H9 (cell line): Measurements from ENCODE around the gene TBC1D7. TPM values are rescaled to one million over a fixed set of nuclear protein-coding genes. Genes with fewer than 3 reads are reported as not detected.

Source experiments
- DNase-seq: peaks from one replicate; pipeline ENCODE4 v3.0.0-alpha.2; 2017
- H2AFZ ChIP-seq: one replicate; pipeline ENCODE4 v1.6.1; 2013; ENCODE audit warnings: mild to moderate bottlenecking, low read length, control low read depth, moderate library complexity
- H2AK5ac ChIP-seq: 2 replicates; pipeline ENCODE4 v1.6.1; 2013; ENCODE audit warnings: low read length, control low read depth, mixed read lengths; ENCODE audit not compliant: insufficient read length
- H2BK120ac ChIP-seq: one replicate; pipeline ENCODE4 v1.6.1; 2013; ENCODE audit warnings: low read depth, mild to moderate bottlenecking, low read length, control low read depth, inconsistent platforms; ENCODE audit not compliant: poor library complexity, severe bottlenecking
- H2BK12ac ChIP-seq: 2 replicates; pipeline ENCODE4 v1.6.1; 2013; ENCODE audit warnings: low read length, control low read depth, mixed read lengths, low read depth; ENCODE audit not compliant: insufficient read length
- H2BK15ac ChIP-seq: 2 replicates; pipeline ENCODE4 v1.6.1; 2013; ENCODE audit warnings: low read depth, low read length, control low read depth
- H2BK20ac ChIP-seq: one replicate; pipeline ENCODE4 v1.6.1; 2013; ENCODE audit warnings: low read depth, mild to moderate bottlenecking, low read length, control low read depth, inconsistent platforms; ENCODE audit not compliant: poor library complexity, severe bottlenecking
- H2BK5ac ChIP-seq: 2 replicates; pipeline ENCODE4 v1.6.1; 2013; ENCODE audit warnings: low read length, control low read depth, mixed read lengths; ENCODE audit not compliant: insufficient read length
- H3K14ac ChIP-seq: 2 replicates; pipeline ENCODE4 v1.6.1; 2013; ENCODE audit warnings: low read length, control low read depth; ENCODE audit not compliant: insufficient read depth
- H3K18ac ChIP-seq: 2 replicates; pipeline ENCODE4 v1.6.1; 2013; ENCODE audit warnings: low read depth, mild to moderate bottlenecking, mixed read lengths, low read length, control low read depth; ENCODE audit not compliant: insufficient read length
- H3K23ac ChIP-seq: 2 replicates; pipeline ENCODE4 v1.6.1; 2013; ENCODE audit warnings: low read length, control low read depth, mixed read lengths, low read depth; ENCODE audit not compliant: insufficient read length
- H3K23me2 ChIP-seq: 2 replicates; pipeline ENCODE4 v1.6.1; 2013; ENCODE audit warnings: low read depth, mild to moderate bottlenecking, mixed read lengths, low read length, control low read depth; ENCODE audit not compliant: insufficient read length, poor library complexity, severe bottlenecking
- H3K27ac ChIP-seq: 2 replicates; pipeline ENCODE4 v1.5.1; 2013; ENCODE audit warnings: low read length, control low read depth, mixed read lengths, low read depth; ENCODE audit not compliant: insufficient read length
- H3K27me3 ChIP-seq: 2 replicates; pipeline ENCODE4 v1.6.1; 2013; ENCODE audit warnings: low read length, control low read depth, inconsistent platforms; ENCODE audit not compliant: insufficient read depth
- H3K4ac ChIP-seq: 2 replicates; pipeline ENCODE4 v1.6.1; 2013; ENCODE audit warnings: low read depth, mild to moderate bottlenecking, control low read depth, inconsistent platforms, low read length, moderate library complexity
- H3K4me1 ChIP-seq: 2 replicates; pipeline ENCODE4 v1.6.1; 2013; ENCODE audit warnings: low read length, control low read depth, inconsistent platforms; ENCODE audit not compliant: insufficient read depth
- H3K4me2 ChIP-seq: 2 replicates; pipeline ENCODE4 v1.6.1; 2013; ENCODE audit warnings: low read length, control low read depth, mixed read lengths; ENCODE audit not compliant: insufficient read length, insufficient read depth
- H3K56ac ChIP-seq: 2 replicates; pipeline ENCODE4 v1.6.1; 2013; ENCODE audit warnings: low read depth, mild to moderate bottlenecking, mixed read lengths, low read length, control low read depth; ENCODE audit not compliant: insufficient read length
- H3K79me1 ChIP-seq: 2 replicates; pipeline ENCODE4 v1.6.1; 2013; ENCODE audit warnings: low read depth, mild to moderate bottlenecking, moderate library complexity, low read length, control low read depth, inconsistent platforms; ENCODE audit not compliant: insufficient read depth, poor library complexity, severe bottlenecking
- H3K79me2 ChIP-seq: 2 replicates; pipeline ENCODE4 v1.6.1; 2013; ENCODE audit warnings: low read length, control low read depth, inconsistent platforms; ENCODE audit not compliant: insufficient read depth
- H3K9ac ChIP-seq: 2 replicates; pipeline ENCODE4 v1.6.1; 2013; ENCODE audit warnings: low read length, control low read depth, mixed read lengths; ENCODE audit not compliant: insufficient read length; ENCODE audit errors: extremely low read depth
- H3K9me3 ChIP-seq: one replicate; pipeline ENCODE4 v1.6.1; 2013; ENCODE audit warnings: low read depth, low read length, inconsistent platforms; ENCODE audit not compliant: control insufficient read depth
- H3T11ph ChIP-seq: one replicate; pipeline ENCODE4 v1.6.1; 2013; ENCODE audit warnings: mild to moderate bottlenecking, low read length, control low read depth, inconsistent platforms
- H4K20me1 ChIP-seq: one replicate; pipeline ENCODE4 v1.6.1; 2013; ENCODE audit not compliant: control insufficient read depth, insufficient read length, insufficient read depth
- H4K5ac ChIP-seq: 2 replicates; pipeline ENCODE4 v1.6.1; 2013; ENCODE audit warnings: low read depth, mild to moderate bottlenecking, mixed read lengths, low read length, control low read depth; ENCODE audit not compliant: insufficient read length
- H4K8ac ChIP-seq: replicated peaks from 2 replicates; pipeline ENCODE4 v1.6.1; 2013; ENCODE audit warnings: low read length, control low read depth, mixed read lengths, low read depth; ENCODE audit not compliant: insufficient read length
- H4K91ac ChIP-seq: 2 replicates; pipeline ENCODE4 v1.6.1; 2013; ENCODE audit warnings: low read depth, mild to moderate bottlenecking, moderate library complexity, mixed read lengths, low read length, control low read depth; ENCODE audit not compliant: insufficient read length
- H3K27ac Mint-ChIP-seq, 3 experiments: 2 replicates in 2 of 3; 3 replicates in 1 of 3; pipeline ENCODE4 v1.8.0; 2020 to 2021; ENCODE audit warnings: mixed read lengths in 3 of 3, mild to moderate bottlenecking in 1 of 3, moderate library complexity in 1 of 3
- H3K27me3 Mint-ChIP-seq: 2 replicates; pipeline ENCODE4 v1.8.0; 2021; ENCODE audit warnings: low read depth, mild to moderate bottlenecking, moderate library complexity, mixed read lengths
- H3K36me3 Mint-ChIP-seq, 3 experiments: 2 replicates in 2 of 3; 3 replicates in 1 of 3; pipeline ENCODE4 v1.8.0; 2020 to 2021; ENCODE audit warnings: low read depth in 3 of 3, mixed read lengths in 3 of 3; ENCODE audit not compliant: insufficient read depth in 1 of 3
- H3K4me1 Mint-ChIP-seq, 2 experiments: 2 replicates each; pipeline ENCODE4 v1.8.0; 2020; ENCODE audit warnings: mixed read lengths in 2 of 2
- H3K4me3 Mint-ChIP-seq, 2 experiments: 2 replicates in 1 of 2; 3 replicates in 1 of 2; pipeline ENCODE4 v1.8.0; 2020 to 2021; ENCODE audit warnings: mild to moderate bottlenecking in 2 of 2, mixed read lengths in 2 of 2, moderate library complexity in 1 of 2
- H3K9me3 Mint-ChIP-seq, 2 experiments: 2 replicates in 1 of 2; 3 replicates in 1 of 2; pipeline ENCODE4 v1.8.0; 2020; ENCODE audit warnings: mild to moderate bottlenecking in 2 of 2, mixed read lengths in 2 of 2, moderate library complexity in 1 of 2
- WGBS: extraction: QIAGEN DNeasy Blood & Tissue Kit; methylation state at CpG from one replicate; pipeline ENCODE4 v1.1.7; 2013; ENCODE audit warnings: missing lambda C conversion rate, low lambda C conversion rate, mixed read lengths; ENCODE audit not compliant: insufficient read length; ENCODE audit errors: extremely low coverage; 5-methylcytosine and 5-hydroxymethylcytosine counted together
- total RNA-seq: library from RNA; stranded (reverse); gene quantifications from 2 replicates; pipeline ENCODE4 v1.2.1, GENCODE V29; 2021
- TF ChIP-seq, protein P1 (sequence below): fragments of 200-600 bp; sonication (generic); conservative IDR thresholded peaks from 3 replicates; pipeline ENCODE4 v1.8.0; 2021; ENCODE audit warnings: antibody characterized with exemption, mild to moderate bottlenecking

TBC1D7 gene
- total RNA-seq, 1 experiment from 2014 or later: 33.9 TPM

DNA sequence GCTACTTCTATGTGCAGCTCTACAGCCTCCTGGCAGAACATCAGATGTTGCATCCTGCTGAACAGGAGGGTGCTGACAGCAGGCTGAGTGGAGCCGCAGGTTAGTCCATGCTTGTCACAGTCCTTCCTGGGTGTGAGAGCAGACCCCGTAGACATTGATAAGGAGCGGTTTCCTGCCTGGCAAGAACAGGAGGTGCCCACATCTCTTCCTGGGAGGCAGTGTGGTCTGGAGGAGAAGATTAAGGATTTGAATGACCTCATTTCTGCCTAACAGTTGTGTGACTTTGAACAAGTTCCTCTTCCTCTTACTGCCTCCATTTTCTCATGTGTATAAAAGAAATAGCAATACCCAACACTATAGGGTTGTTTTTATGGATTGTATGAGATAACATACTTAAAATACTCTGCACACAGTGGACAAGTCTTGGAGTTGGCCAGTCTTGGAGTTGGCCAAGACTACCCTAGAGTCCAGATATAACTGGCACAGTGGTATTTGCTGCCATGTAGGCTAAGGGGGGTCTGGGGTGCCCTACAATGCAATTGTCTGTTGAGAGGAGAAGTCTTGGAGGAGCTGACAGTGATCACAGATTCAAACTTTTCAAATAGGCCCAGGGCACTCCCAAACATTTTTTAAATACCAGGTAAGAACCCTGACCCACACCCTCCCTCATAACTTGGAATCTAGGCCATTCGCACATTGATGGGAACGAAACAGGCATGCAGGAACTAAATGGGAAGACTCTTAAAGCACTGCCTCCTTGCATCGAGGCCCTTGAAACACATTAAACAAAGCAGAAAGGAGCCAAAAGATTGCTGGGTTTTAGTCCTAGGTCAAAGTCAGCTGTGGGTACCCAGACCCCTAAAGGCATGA is 32.6 kb upstream of the TBC1D7 start:
- no peak overlapping the region for H2BK120ac ChIP-seq
- Mint-ChIP-seq H3K4me1 (peaks cover 32 to 39% of the 10 kb centered on the region in 2 experiments), H3K27ac (no peak overlapping the region), H3K4me3 (no peak overlapping the region), H3K9me3 (no peaks in the 10 kb centered on the region), H3K36me3 (peaks cover 0 to 5% (median 2%) of the 10 kb centered on the region in 3 experiments; a peak in 1 of 7 replicates), H3K27me3 (no peaks in the 10 kb centered on the region)
- H3T11ph ChIP-seq: no peak overlapping the region
- no peak overlapping the region for H3K27ac ChIP-seq
- no CpG with 5 or more reads among the region's 6 CpGs for WGBS
- no peak overlapping the region for H3K9ac ChIP-seq
- H3K18ac ChIP-seq: no peak overlapping the region
- H3K27me3 ChIP-seq: no peaks in the 10 kb centered on the region
- peaks cover 3% of the 10 kb centered on the region; the same call in 1 of the 2 replicates for H3K4me1 ChIP-seq
- no peak overlapping the region for H3K4me2 ChIP-seq
- no peaks in the 10 kb centered on the region for H3K9me3 ChIP-seq
- no peak overlapping the region for H4K91ac ChIP-seq
- no peak overlapping the region for H2BK12ac ChIP-seq
- no peak overlapping the region for H3K14ac ChIP-seq
- no peak overlapping the region for H2BK15ac ChIP-seq
- H3K79me2 ChIP-seq: no peaks in the 10 kb centered on the region
- H3K4ac ChIP-seq: no peak overlapping the region
- no peak for DNase-seq
- H2AK5ac ChIP-seq: no peak overlapping the region
- no peak overlapping the region for H4K5ac ChIP-seq
- TF ChIP-seq, protein P1, sequence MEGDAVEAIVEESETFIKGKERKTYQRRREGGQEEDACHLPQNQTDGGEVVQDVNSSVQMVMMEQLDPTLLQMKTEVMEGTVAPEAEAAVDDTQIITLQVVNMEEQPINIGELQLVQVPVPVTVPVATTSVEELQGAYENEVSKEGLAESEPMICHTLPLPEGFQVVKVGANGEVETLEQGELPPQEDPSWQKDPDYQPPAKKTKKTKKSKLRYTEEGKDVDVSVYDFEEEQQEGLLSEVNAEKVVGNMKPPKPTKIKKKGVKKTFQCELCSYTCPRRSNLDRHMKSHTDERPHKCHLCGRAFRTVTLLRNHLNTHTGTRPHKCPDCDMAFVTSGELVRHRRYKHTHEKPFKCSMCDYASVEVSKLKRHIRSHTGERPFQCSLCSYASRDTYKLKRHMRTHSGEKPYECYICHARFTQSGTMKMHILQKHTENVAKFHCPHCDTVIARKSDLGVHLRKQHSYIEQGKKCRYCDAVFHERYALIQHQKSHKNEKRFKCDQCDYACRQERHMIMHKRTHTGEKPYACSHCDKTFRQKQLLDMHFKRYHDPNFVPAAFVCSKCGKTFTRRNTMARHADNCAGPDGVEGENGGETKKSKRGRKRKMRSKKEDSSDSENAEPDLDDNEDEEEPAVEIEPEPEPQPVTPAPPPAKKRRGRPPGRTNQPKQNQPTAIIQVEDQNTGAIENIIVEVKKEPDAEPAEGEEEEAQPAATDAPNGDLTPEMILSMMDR: no peak
- no peak overlapping the region for H2AFZ ChIP-seq
- no peaks in the 10 kb centered on the region for H3K23me2 ChIP-seq
- no peak overlapping the region for H3K56ac ChIP-seq
- no peak overlapping the region for H3K23ac ChIP-seq
- no peak overlapping the region for H4K8ac ChIP-seq
- no peaks in the 10 kb centered on the region for H3K79me1 ChIP-seq
- H2BK5ac ChIP-seq: no peak overlapping the region
- no peak overlapping the region for H2BK20ac ChIP-seq
- H4K20me1 ChIP-seq: no peaks in the 10 kb centered on the region
